Epithelial cell of esophagus (primary cell): Measurements from ENCODE around the gene ABHD5.

ENCODE experiments used
- DNase-seq: peaks from one replicate; pipeline ENCODE4 v3.0.0; 2010; ENCODE audit warnings: low read depth
- H3K4me3 ChIP-seq: 2 replicates; pipeline ENCODE4 v1.5.1; 2011; ENCODE audit warnings: mild to moderate bottlenecking, low read length, control low read depth
- TF ChIP-seq, protein P1 (sequence below): IDR thresholded peaks from 2 replicates; pipeline ENCODE4 v1.5.1; 2011; ENCODE audit warnings: low read depth, mild to moderate bottlenecking, low read length, control low read depth, inconsistent platforms; ENCODE audit not compliant: insufficient read depth; ENCODE audit errors: missing control alignments

The ABHD5 gene

DNA sequence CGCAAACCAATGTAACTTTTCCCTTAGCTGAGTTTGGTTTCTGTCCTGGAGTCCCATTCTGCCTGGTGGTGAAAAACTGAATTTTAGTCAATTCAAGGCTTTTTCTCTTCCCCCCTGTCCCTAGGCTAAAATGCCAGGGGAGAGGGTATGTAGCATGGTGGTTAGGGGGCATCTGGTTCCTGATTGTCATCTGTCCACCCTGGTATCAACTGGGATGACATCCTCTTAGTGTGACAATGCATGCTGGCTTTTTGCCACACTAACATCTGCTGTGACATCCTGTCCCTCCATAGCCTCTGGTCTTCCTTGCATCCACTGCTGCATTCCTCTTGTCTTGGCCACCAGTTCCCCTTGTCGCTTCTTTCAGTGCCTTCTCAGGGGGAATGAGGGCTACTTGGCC is 73.7 kb downstream of the ABHD5 start:
- H3K4me3 ChIP-seq: no peak overlapping the region
- DNase-seq: no peak
- TF ChIP-seq, protein P1, sequence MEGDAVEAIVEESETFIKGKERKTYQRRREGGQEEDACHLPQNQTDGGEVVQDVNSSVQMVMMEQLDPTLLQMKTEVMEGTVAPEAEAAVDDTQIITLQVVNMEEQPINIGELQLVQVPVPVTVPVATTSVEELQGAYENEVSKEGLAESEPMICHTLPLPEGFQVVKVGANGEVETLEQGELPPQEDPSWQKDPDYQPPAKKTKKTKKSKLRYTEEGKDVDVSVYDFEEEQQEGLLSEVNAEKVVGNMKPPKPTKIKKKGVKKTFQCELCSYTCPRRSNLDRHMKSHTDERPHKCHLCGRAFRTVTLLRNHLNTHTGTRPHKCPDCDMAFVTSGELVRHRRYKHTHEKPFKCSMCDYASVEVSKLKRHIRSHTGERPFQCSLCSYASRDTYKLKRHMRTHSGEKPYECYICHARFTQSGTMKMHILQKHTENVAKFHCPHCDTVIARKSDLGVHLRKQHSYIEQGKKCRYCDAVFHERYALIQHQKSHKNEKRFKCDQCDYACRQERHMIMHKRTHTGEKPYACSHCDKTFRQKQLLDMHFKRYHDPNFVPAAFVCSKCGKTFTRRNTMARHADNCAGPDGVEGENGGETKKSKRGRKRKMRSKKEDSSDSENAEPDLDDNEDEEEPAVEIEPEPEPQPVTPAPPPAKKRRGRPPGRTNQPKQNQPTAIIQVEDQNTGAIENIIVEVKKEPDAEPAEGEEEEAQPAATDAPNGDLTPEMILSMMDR: no peak

DNA sequence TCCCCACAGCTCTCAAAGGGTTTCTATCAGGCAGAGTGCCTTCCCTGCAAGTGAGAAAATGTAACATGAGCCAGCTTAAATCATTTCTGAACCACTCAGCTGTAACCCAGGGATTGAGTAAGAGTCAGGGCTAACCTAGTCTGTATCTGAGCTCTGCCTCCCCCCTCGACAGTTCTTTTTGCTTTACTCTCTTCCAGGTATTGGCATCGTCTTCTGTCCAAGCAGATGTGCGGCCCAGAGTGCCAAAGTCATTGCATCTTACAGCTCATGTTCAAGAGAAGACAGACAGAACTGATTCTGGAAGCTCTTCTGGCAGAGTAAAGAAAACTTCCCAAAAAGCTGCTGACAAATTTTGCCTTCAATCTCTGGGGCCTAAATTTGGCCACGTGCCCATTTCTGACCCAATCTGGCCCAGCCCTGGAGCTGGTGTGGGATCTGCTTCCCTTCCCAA is 74.8 kb downstream of the ABHD5 start:
- H3K4me3 ChIP-seq: no peak overlapping the region
- peak; percentile 57 for DNase-seq
- TF ChIP-seq, protein P1: no peak

- peak; percentile 72 for DNase-seq
- no peak overlapping the region for H3K4me3 ChIP-seq
- TF ChIP-seq, protein P1: no peak
Observed at GRCh38 chr3:43766672-43767465, 76.1 kb downstream of the ABHD5 start.

GRCh38 chr3:43768381-43768973 is 77.7 kb downstream of the ABHD5 start:
- TF ChIP-seq, protein P1: no peak
- DNase-seq: peak; percentile 79
- no peak overlapping the region for H3K4me3 ChIP-seq

GRCh38 chr3:43769097-43769884 is 78.6 kb downstream of the ABHD5 start:
- H3K4me3 ChIP-seq: peak overlapping the region; percentile 27
- DNase-seq: peak; percentile 97
- TF ChIP-seq, protein P1: peak; percentile 89

DNA sequence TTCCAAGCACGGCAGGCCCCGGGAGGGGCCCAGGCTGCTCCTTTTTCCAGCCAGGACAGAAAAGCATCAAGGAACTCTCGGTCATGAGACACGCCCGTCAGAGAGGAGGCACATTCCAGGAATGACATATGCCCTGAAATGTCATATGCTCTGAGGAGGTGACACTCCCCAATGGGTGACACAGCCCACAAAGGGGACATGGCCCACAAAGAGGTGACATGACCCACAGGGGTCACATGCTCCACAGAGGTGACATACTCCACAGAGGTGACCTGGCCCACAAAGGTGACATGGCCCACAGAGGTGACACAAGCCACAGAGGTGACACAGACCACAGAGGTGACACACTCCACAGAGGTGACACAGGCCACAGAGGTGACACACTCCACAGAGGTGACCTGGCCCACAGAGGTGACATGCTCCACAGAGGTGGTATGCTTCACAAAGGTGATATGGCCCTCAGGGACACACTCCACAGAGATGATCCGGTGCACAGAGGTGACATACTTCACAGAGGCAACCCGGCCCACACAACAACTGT is 79.2 kb downstream of the ABHD5 start:
- DNase-seq: no peak
- TF ChIP-seq, protein P1: no peak
- peak overlapping the region; percentile 27 for H3K4me3 ChIP-seq
